Mammary epithelial cell (primary cell): Measurements from ENCODE around the gene GALM.

Experiments
- EZH2 ChIP-seq: IDR thresholded peaks from 2 replicates; pipeline ENCODE4 v1.6.1; 2012; ENCODE audit warnings: low read length, inconsistent platforms, borderline replicate concordance
- TF ChIP-seq, protein P1 (sequence below), 2 donors: IDR thresholded peaks in 1 of 2; conservative IDR thresholded peaks in 1 of 2; 2 replicates each; pipeline ENCODE4 v1.5.1; 2011 to 2012; ENCODE audit warnings: inconsistent platforms in 2 of 2, low read length in 2 of 2, mild to moderate bottlenecking in 2 of 2, control low read depth in 1 of 2, low read depth in 1 of 2; ENCODE audit not compliant: insufficient read depth in 1 of 2; ENCODE audit errors: extremely low read depth in 1 of 2

DNA sequence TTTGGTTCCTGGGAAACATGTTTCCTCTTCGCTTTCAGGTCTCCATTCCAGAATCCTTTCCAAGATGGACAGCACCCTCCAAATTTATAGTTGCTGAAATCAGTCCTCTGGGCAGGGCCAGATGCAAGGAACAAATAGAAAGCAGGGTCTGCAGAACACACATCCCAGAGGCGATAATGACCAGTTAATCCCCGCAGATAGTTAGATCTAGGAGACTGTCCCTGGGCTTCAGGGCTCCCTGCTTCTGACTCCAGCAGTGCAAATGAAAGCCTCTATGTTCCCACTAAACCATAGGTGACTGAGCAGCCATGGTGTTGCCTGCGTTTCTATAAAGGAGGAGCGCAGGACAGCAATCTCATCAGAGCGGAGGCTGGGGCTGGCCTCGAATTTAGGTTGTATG, 46.5 kb downstream of the GALM start:
- TF ChIP-seq, protein P1, sequence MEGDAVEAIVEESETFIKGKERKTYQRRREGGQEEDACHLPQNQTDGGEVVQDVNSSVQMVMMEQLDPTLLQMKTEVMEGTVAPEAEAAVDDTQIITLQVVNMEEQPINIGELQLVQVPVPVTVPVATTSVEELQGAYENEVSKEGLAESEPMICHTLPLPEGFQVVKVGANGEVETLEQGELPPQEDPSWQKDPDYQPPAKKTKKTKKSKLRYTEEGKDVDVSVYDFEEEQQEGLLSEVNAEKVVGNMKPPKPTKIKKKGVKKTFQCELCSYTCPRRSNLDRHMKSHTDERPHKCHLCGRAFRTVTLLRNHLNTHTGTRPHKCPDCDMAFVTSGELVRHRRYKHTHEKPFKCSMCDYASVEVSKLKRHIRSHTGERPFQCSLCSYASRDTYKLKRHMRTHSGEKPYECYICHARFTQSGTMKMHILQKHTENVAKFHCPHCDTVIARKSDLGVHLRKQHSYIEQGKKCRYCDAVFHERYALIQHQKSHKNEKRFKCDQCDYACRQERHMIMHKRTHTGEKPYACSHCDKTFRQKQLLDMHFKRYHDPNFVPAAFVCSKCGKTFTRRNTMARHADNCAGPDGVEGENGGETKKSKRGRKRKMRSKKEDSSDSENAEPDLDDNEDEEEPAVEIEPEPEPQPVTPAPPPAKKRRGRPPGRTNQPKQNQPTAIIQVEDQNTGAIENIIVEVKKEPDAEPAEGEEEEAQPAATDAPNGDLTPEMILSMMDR (conservative IDR thresholded peaks at IDR 0.05 in 1 of 2, IDR thresholded peaks at IDR 0.05 in 1 of 2; ENCODE audit: extremely low read depth in 1 of 2, insufficient read depth in 1 of 2, low read depth in 1 of 2, low read length in 2 of 2) = no peak
- no peak for TF ChIP-seq EZH2
